ENCODE measurements around the gene PDZD8. TPM values are rescaled to one million over a fixed set of nuclear protein-coding genes. Genes with fewer than 3 reads are reported as not detected.

The PDZD8 gene
- total and polyA plus RNA-seq, 2 donors from 2014 or later: 7.4 to 41.9 TPM

DNA sequence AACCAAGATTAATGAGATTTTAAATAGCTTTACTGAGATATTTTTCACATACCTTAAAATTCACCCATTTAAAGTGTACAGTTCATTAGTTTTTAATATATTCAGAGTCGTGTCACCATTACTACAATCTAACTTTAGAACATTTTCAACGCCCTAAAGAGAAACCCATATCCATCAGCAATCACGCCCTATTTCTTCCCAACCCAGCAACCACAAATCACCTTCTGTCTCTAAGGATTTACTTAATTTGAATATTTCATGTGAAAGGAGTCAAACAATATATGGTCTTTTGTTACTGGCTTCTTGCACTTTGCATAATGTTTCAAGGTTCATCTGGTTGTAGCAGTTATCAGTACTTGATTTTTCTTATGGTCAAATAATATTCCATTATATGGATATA is 25.1 kb upstream of the PDZD8 start:
- Histone ChIP-seq H3K4me3 (ENCODE audit: low read length in 3 of 3) (no peak overlapping the region), H3K27me3 (ENCODE audit: control insufficient read depth, insufficient read depth, low read length) (no peaks in the 10 kb centered on the region), H3K9ac (ENCODE audit: low read length in 3 of 3) (no peak overlapping the region), H3K9me3 (ENCODE audit: control insufficient read depth in 2 of 3, insufficient read depth in 1 of 3, low read length in 3 of 3) (no peaks in the 10 kb centered on the region), H3K4me1 (ENCODE audit: control insufficient read depth in 2 of 3, insufficient read depth in 2 of 3, low read depth in 1 of 3, low read length in 3 of 3) (no peaks in the 10 kb centered on the region), H3K27ac (ENCODE audit: low read depth in 2 of 2, low read length in 2 of 2) (no peak overlapping the region), H3K36me3 (ENCODE audit: control insufficient read depth in 2 of 3, insufficient read depth in 3 of 3, low read length in 3 of 3) (no peaks in the 10 kb centered on the region)
- DNase-seq: no peak
- no peak for FAIRE-seq
- TF ChIP-seq, protein P1, sequence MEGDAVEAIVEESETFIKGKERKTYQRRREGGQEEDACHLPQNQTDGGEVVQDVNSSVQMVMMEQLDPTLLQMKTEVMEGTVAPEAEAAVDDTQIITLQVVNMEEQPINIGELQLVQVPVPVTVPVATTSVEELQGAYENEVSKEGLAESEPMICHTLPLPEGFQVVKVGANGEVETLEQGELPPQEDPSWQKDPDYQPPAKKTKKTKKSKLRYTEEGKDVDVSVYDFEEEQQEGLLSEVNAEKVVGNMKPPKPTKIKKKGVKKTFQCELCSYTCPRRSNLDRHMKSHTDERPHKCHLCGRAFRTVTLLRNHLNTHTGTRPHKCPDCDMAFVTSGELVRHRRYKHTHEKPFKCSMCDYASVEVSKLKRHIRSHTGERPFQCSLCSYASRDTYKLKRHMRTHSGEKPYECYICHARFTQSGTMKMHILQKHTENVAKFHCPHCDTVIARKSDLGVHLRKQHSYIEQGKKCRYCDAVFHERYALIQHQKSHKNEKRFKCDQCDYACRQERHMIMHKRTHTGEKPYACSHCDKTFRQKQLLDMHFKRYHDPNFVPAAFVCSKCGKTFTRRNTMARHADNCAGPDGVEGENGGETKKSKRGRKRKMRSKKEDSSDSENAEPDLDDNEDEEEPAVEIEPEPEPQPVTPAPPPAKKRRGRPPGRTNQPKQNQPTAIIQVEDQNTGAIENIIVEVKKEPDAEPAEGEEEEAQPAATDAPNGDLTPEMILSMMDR (IDR thresholded peaks at IDR 0.05; ENCODE audit: borderline replicate concordance, extremely low read depth, insufficient read depth): no peak
- intact Hi-C loops (cut with DNase I): no loop called here

GRCh38 chr10:117399341-117400196 is 24.3 kb upstream of the PDZD8 start:
- intact Hi-C loops (cut with DNase I): no loop called here
- no peaks in the 10 kb centered on the region for H3K4me1 ChIP-seq (ENCODE audit: control insufficient read depth in 2 of 3, insufficient read depth in 2 of 3, low read depth in 1 of 3, low read length in 3 of 3)
- H3K36me3 ChIP-seq (ENCODE audit: control insufficient read depth in 2 of 3, insufficient read depth in 3 of 3, low read length in 3 of 3): no peaks in the 10 kb centered on the region
- no peak overlapping the region for H3K9ac ChIP-seq (ENCODE audit: low read length in 3 of 3)
- no peaks in the 10 kb centered on the region for H3K27me3 ChIP-seq (ENCODE audit: control insufficient read depth, insufficient read depth, low read length)
- TF ChIP-seq, protein P1 (IDR thresholded peaks at IDR 0.05; ENCODE audit: borderline replicate concordance, extremely low read depth, insufficient read depth): no peak
- no peak overlapping the region for H3K27ac ChIP-seq (ENCODE audit: low read depth in 2 of 2, low read length in 2 of 2)
- H3K4me3 ChIP-seq (ENCODE audit: low read length in 3 of 3): no peak overlapping the region
- no peaks in the 10 kb centered on the region for H3K9me3 ChIP-seq (ENCODE audit: control insufficient read depth in 2 of 3, insufficient read depth in 1 of 3, low read length in 3 of 3)
- no peak for DNase-seq
- FAIRE-seq: no peak

- intact Hi-C loops (cut with DNase I): no loop called here
- Histone ChIP-seq H3K9me3 (ENCODE audit: control insufficient read depth in 2 of 3, insufficient read depth in 1 of 3, low read length in 3 of 3) (no peaks in the 10 kb centered on the region), H3K9ac (ENCODE audit: low read length in 3 of 3) (no peak overlapping the region), H3K27ac (ENCODE audit: low read depth in 2 of 2, low read length in 2 of 2) (no peak overlapping the region), H3K27me3 (ENCODE audit: control insufficient read depth, insufficient read depth, low read length) (no peaks in the 10 kb centered on the region), H3K4me3 (ENCODE audit: low read length in 3 of 3) (no peak overlapping the region), H3K36me3 (ENCODE audit: control insufficient read depth in 2 of 3, insufficient read depth in 3 of 3, low read length in 3 of 3) (no peaks in the 10 kb centered on the region), H3K4me1 (ENCODE audit: control insufficient read depth in 2 of 3, insufficient read depth in 2 of 3, low read depth in 1 of 3, low read length in 3 of 3) (no peaks in the 10 kb centered on the region)
- TF ChIP-seq, protein P1 (IDR thresholded peaks at IDR 0.05; ENCODE audit: borderline replicate concordance, extremely low read depth, insufficient read depth): no peak
- FAIRE-seq (no peak), DNase-seq (no peak)
These were observed 22.8 kb upstream of the PDZD8 start for GRCh38 chr10:117398029-117398428.

All from kidney (tissue), 14 donors.